Neutrophil (primary cell): ENCODE results near the gene OMD.

Experiments
- H3K27ac ChIP-seq: fragments of 200-600 bp; sonication (generic); 2 replicates; pipeline ENCODE4 v1.5.1; 2016; ENCODE audit warnings: mild to moderate bottlenecking, moderate library complexity
- H3K27me3 ChIP-seq: fragments of 200-600 bp; sonication (generic); 2 replicates; pipeline ENCODE4 v1.6.0; 2016; ENCODE audit warnings: mild to moderate bottlenecking
- H3K36me3 ChIP-seq: fragments of 200-600 bp; sonication (generic); 2 replicates; pipeline ENCODE4 v1.5.1; 2017
- H3K4me1 ChIP-seq, 2 experiments: fragments of 200-600 bp in 1 of 2; sonication (generic) in 1 of 2; 1 replicate in 1 of 2; 2 replicates in 1 of 2; pipeline versions ENCODE4 v1.5.1 to v1.6.1; 2013 to 2016; ENCODE audit warnings: low read depth in 1 of 2, low read length in 1 of 2, mild to moderate bottlenecking in 1 of 2, moderate library complexity in 1 of 2; ENCODE audit not compliant: control insufficient read depth in 1 of 2, insufficient read depth in 1 of 2
- H3K4me3 ChIP-seq, 2 experiments: fragments of 200-600 bp in 1 of 2; sonication (generic) in 1 of 2; 1 replicate in 1 of 2; 2 replicates in 1 of 2; pipeline ENCODE4 v1.5.1; 2013 to 2016; ENCODE audit warnings: low read depth in 1 of 2, low read length in 1 of 2, mild to moderate bottlenecking in 1 of 2, moderate library complexity in 1 of 2
- H3K9me3 ChIP-seq: fragments of 200-600 bp; sonication (generic); 2 replicates; pipeline ENCODE4 v1.5.1; 2016
- TF ChIP-seq, protein P1 (sequence below): fragments of 200-600 bp; sonication (generic); IDR thresholded peaks from 2 replicates; pipeline ENCODE4 v1.5.1; 2016; ENCODE audit warnings: antibody characterized with exemption

The OMD gene

GRCh38 chr9:92463387-92463786, 39.1 kb upstream of the OMD start:
- Histone ChIP-seq H3K4me3 (no peak overlapping the region), H3K36me3 (no peaks in the 10 kb centered on the region), H3K9me3 (no peaks in the 10 kb centered on the region), H3K27me3 (no peaks in the 10 kb centered on the region), H3K4me1 (no peaks in the 10 kb centered on the region), H3K27ac (no peak overlapping the region)
- TF ChIP-seq, protein P1, sequence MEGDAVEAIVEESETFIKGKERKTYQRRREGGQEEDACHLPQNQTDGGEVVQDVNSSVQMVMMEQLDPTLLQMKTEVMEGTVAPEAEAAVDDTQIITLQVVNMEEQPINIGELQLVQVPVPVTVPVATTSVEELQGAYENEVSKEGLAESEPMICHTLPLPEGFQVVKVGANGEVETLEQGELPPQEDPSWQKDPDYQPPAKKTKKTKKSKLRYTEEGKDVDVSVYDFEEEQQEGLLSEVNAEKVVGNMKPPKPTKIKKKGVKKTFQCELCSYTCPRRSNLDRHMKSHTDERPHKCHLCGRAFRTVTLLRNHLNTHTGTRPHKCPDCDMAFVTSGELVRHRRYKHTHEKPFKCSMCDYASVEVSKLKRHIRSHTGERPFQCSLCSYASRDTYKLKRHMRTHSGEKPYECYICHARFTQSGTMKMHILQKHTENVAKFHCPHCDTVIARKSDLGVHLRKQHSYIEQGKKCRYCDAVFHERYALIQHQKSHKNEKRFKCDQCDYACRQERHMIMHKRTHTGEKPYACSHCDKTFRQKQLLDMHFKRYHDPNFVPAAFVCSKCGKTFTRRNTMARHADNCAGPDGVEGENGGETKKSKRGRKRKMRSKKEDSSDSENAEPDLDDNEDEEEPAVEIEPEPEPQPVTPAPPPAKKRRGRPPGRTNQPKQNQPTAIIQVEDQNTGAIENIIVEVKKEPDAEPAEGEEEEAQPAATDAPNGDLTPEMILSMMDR, result no peak

DNA sequence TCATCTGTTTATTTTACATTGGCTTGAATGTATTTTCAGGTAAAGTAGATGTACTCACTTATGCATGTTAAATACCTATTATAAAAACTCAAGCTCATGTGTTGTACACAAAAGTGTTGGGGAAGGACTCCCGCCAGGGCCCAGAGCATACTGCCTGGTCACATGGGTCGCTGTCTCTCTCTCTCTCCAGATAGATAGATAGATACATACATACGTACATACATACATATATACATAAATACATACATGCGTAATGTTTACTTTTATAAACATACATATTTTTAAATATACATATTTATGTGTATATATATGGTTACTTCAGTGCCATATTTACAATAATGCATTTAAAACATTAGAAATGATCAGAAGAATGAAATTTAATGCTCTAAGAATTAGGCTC, 33.3 kb upstream of the OMD start:
- H3K27ac ChIP-seq, result no peak overlapping the region
- TF ChIP-seq, protein P1, result no peak
- H3K9me3 ChIP-seq, result no peaks in the 10 kb centered on the region
- H3K4me3 ChIP-seq, result no peak overlapping the region
- H3K4me1 ChIP-seq, result no peaks in the 10 kb centered on the region
- H3K27me3 ChIP-seq, result no peaks in the 10 kb centered on the region
- no peaks in the 10 kb centered on the region for H3K36me3 ChIP-seq

GRCh38 chr9:92455217-92455616, 30.9 kb upstream of the OMD start:
- H3K4me3 ChIP-seq, result no peak overlapping the region
- no peaks in the 10 kb centered on the region for H3K36me3 ChIP-seq
- no peaks in the 10 kb centered on the region for H3K4me1 ChIP-seq
- H3K9me3 ChIP-seq, result no peaks in the 10 kb centered on the region
- TF ChIP-seq, protein P1, result no peak
- H3K27ac ChIP-seq, result no peak overlapping the region
- no peaks in the 10 kb centered on the region for H3K27me3 ChIP-seq

DNA sequence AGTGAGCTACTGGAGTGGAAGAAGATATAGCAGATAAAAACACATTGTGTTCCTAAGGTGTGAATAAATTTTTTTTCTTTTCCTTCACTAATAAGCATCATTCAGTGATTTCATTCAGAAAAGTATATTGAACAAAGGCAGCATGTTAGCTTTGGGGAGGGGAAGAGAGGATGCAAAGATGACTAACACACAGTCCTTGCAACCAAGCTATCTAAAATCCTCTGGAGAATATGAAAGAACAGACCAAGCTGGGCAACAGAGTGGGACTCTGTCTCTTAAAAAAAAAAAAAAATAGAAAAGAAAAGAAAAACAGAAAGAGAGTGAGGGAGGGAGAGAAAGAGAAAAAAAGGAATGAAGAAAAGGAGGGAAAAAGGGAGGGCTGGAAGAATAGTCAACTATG, 22.3 kb upstream of the OMD start:
- TF ChIP-seq, protein P1, result no peak
- no peaks in the 10 kb centered on the region for H3K9me3 ChIP-seq
- no peak overlapping the region for H3K27ac ChIP-seq
- no peaks in the 10 kb centered on the region for H3K4me1 ChIP-seq
- no peaks in the 10 kb centered on the region for H3K27me3 ChIP-seq
- H3K4me3 ChIP-seq, result no peak overlapping the region
- no peaks in the 10 kb centered on the region for H3K36me3 ChIP-seq

DNA sequence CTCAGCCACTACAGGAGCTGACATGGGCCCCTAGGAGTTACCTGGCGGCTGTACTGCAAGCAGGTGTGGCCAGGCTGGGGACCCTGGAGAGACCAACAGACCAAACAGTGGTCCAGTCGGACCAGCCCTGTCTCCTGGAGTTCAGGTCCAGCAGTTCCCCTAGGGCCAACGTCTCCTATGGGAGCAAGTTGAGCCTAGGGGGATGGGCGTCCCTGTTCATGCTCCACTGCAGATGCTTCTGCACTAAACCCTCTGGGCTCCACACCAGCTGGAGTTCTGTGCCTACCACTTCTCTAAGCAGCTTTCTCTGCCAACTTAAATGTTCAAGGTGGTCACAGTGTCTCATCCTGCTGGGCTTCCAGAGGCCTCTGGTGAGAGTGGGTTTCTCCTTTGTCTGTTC, 20.6 kb upstream of the OMD start:
- no peak overlapping the region for H3K4me3 ChIP-seq
- no peak overlapping the region for H3K27ac ChIP-seq
- H3K4me1 ChIP-seq, result no peaks in the 10 kb centered on the region
- no peaks in the 10 kb centered on the region for H3K27me3 ChIP-seq
- H3K9me3 ChIP-seq, result no peaks in the 10 kb centered on the region
- TF ChIP-seq, protein P1, result no peak
- no peaks in the 10 kb centered on the region for H3K36me3 ChIP-seq

DNA sequence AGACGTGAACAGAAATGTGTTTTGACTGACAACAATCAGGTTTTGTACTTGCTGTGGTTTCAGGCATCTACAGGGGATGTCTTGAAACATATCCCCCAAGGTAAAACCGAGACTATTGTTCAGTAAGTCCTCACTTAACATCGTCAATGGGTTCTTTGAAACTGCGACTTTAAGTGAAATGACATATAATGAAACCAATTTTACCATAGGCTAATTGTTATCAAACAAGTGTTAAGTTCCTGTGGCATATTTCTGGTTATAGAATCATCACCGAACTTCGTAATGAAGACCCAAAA, 16.4 kb upstream of the OMD start:
- H3K36me3 ChIP-seq, result no peaks in the 10 kb centered on the region
- no peaks in the 10 kb centered on the region for H3K27me3 ChIP-seq
- H3K4me3 ChIP-seq, result no peak overlapping the region
- no peak overlapping the region for H3K27ac ChIP-seq
- H3K4me1 ChIP-seq, result no peaks in the 10 kb centered on the region
- TF ChIP-seq, protein P1, result no peak
- no peaks in the 10 kb centered on the region for H3K9me3 ChIP-seq
